ENCODE measurements around the gene CTCFL.

- TF ChIP-seq ZNF274 (IDR thresholded peaks at IDR 0.05; ENCODE audit: low read depth, low read length) (no peak), SUZ12 (IDR thresholded peaks at IDR 0.05; ENCODE audit: extremely low read depth, insufficient read depth, insufficient read length) (no peak), YY1 (IDR thresholded peaks at IDR 0.05; ENCODE audit: insufficient read depth, insufficient read length) (no peak)
Observed at GRCh38 chr20:57566399-57566798, 41.5 kb upstream of the CTCFL start.

All from NT2/D1 (cell line).